Heart right ventricle (tissue), 16 donors: ENCODE measurements around the gene PRKCE. TPM values are rescaled to one million over a fixed set of nuclear protein-coding genes. Genes with fewer than 3 reads are reported as not detected.
A peak's percentile ranks its signal among the peaks of the same experiment; 100 is the strongest.

Source experiments
- ATAC-seq, 8 donors: fragments of 200-7000 bp; cut with Tn5 transposase; one replicate each; pipeline ENCODE4 v1.9.1; 2020; ENCODE audit warnings: mild to moderate bottlenecking in 8 of 8, moderate library complexity in 8 of 8, moderate number of reproducible peaks in 1 of 8
- DNase-seq, 2 donors: peaks; one replicate each; pipeline ENCODE4 v3.0.0-alpha.2; 2020
- H3K27ac ChIP-seq, 10 donors: fragments of 200-600 bp; sonication (generic) in 2 of 10; one replicate each; pipeline versions ENCODE4 v1.5.0 to v1.8.0; 2020 to 2022; ENCODE audit warnings: mild to moderate bottlenecking in 3 of 10
- H3K27me3 ChIP-seq, 7 donors: fragments of 200-600 bp; one replicate each; pipeline ENCODE4 v1.8.0; 2021 to 2022; ENCODE audit warnings: mild to moderate bottlenecking in 2 of 7
- H3K36me3 ChIP-seq, 9 donors: fragments of 200-600 bp; sonication (generic) in 1 of 9; one replicate each; pipeline versions ENCODE4 v1.5.0 to v1.8.0; 2020 to 2022; ENCODE audit warnings: mild to moderate bottlenecking in 2 of 9
- H3K4me1 ChIP-seq, 9 donors: fragments of 200-600 bp; sonication (generic) in 1 of 9; one replicate each; pipeline versions ENCODE4 v1.5.0 to v1.8.0; 2020 to 2022; ENCODE audit warnings: mild to moderate bottlenecking in 4 of 9
- H3K4me3 ChIP-seq, 10 donors: fragments of 200-600 bp; sonication (generic) in 2 of 10; one replicate each; pipeline versions ENCODE4 v1.5.0 to v1.8.0; 2020 to 2022; ENCODE audit warnings: mild to moderate bottlenecking in 7 of 10, moderate library complexity in 2 of 10
- H3K9me3 ChIP-seq, 11 donors: fragments of 200-600 bp in 10 of 11; sonication (generic) in 2 of 11; one replicate each; pipeline versions ENCODE4 v1.5.0 to v1.8.0; 2013 to 2022; ENCODE audit warnings: mild to moderate bottlenecking in 2 of 11, control low read depth in 1 of 11, moderate library complexity in 1 of 11
- CTCF ChIP-seq, 9 donors: fragments of 200-600 bp; sonication (generic) in 2 of 9; IDR thresholded peaks; one replicate each; pipeline versions ENCODE4 v1.5.0 to v1.8.0; 2021 to 2022; ENCODE audit warnings: antibody characterized with exemption in 9 of 9, mild to moderate bottlenecking in 5 of 9, moderate library complexity in 1 of 9
- WGBS, 2 donors: extraction: QIAGEN DNeasy Blood & Tissue Kit; methylation state at CpG; one replicate each; pipeline ENCODE4 v1.1.7; 2013; ENCODE audit warnings: inconsistent platforms in 1 of 2; 5-methylcytosine and 5-hydroxymethylcytosine counted together
- intact Hi-C, 10 donors: fragments of 100-400 bp; cut with DNase I; formaldehyde crosslinking; loops; one replicate each; pipeline versions ENCODE4 v1.11.1 to v1.14.2; 2022
- polyA plus RNA-seq, 2 donors: library from polyadenylated mRNA; stranded (reverse); fragments of 200-250 nt; gene quantifications; one replicate each; pipeline ENCODE4 v1.2.3, GENCODE V29; 2013
- total RNA-seq, 10 donors: library from RNA; stranded (reverse); fragmentation: NEBNext Ultra II Directional in 3 of 10; extraction: Animal tissue kit (Norgen Biotek cat#: 25700) in 3 of 10; gene quantifications; one replicate each; pipeline versions ENCODE4 v1.2.1 to v1.2.4, GENCODE V29; 2021 to 2023
- donor health status: Arrhythmogenic right ventricular cardiomyopathy.
- donor health status: ischemic (EF 13 %, LVEDD 7.1; RV severe dilation, severe dysfunction).
- donor health status: healthy with polysubstance abuse.
- donor health status: DM: no; HTN: yes; CAD: no.
- donor health status: DM: no; HTN: no; CAD: no.
- donor health status: ischemic (EF 25% LVEDD 6.9; RV normal size, moderate dysfunction).
- donor health status: ischemic (EF 25% LVEDD 5.7; RV mildly dilated, moderate dysfunction).
- donor health status: healthy.
- donor health status: DM: yes; HTN: yes; CAD: no.
- donor health status: Ischemic cardiomyopathy.
- donor health status: ischemic (EF 35%, LVEDD 5.7; RV mildly dilated, moderate dysfunction).
- donor health status: nonischemic (EF 11% LVEDD 7.7; RV severe dilation, severe dysfunction).
- donor health status: DM: yes; HTN: yes; CAD: no.
- donor health status: PGD.
- donor health status: ischemic (EF 29% LVEDD 5.4; RV normal size, mild dysfunction).
- donor health status: nonischemic (EF 23%, LVEDD 6.1; RV moderate dilation, normal function).

The PRKCE gene
- total and polyA plus RNA-seq, 12 donors, result 3.7 to 22.7 (median 16.7) TPM

GRCh38 chr2:45754131-45755010 is 102.9 kb downstream of the PRKCE start:
- Histone ChIP-seq H3K4me1 (peaks cover 0 to 28% (median 13%) of the 10 kb centered on the region in 9 donors), H3K36me3 (no peaks in the 10 kb centered on the region), H3K27ac (no peak overlapping the region), H3K4me3 (no peak overlapping the region), H3K9me3 (no peaks in the 10 kb centered on the region), H3K27me3 (no peaks in the 10 kb centered on the region)
- TF ChIP-seq CTCF (IDR thresholded peaks at IDR 0.05), result no peak
- ATAC-seq (no peak), DNase-seq (no peak)
- intact Hi-C loops, result no loop called here
- 77 to 85% methylated on average over 12 of the region's 12 CpGs for WGBS, 2 donors

- no peak for TF ChIP-seq CTCF (IDR thresholded peaks at IDR 0.05)
- Histone ChIP-seq H3K27me3 (no peaks in the 10 kb centered on the region), H3K4me3 (no peak overlapping the region), H3K36me3 (no peaks in the 10 kb centered on the region), H3K4me1 (peaks cover 0 to 33% (median 13%) of the 10 kb centered on the region in 9 donors), H3K9me3 (no peaks in the 10 kb centered on the region), H3K27ac (no peak overlapping the region)
- no peak for ATAC-seq
- intact Hi-C loops, result no loop called here
- DNase-seq, result no peak
- WGBS, 2 donors, result 89 to 92% methylated on average over 8 of the region's 8 CpGs
These were observed 104.3 kb downstream of the PRKCE start for GRCh38 chr2:45755585-45756335.

GRCh38 chr2:45758018-45758417 is 106.5 kb downstream of the PRKCE start:
- H3K4me3 ChIP-seq, result no peak overlapping the region
- intact Hi-C loops, result no loop called here
- no peaks in the 10 kb centered on the region for H3K27me3 ChIP-seq
- DNase-seq (no peak), ATAC-seq (no peak)
- H3K27ac ChIP-seq, result no peak overlapping the region
- TF ChIP-seq CTCF (IDR thresholded peaks at IDR 0.05), result no peak
- peaks cover 0 to 33% (median 14%) of the 10 kb centered on the region in 9 donors for H3K4me1 ChIP-seq
- H3K36me3 ChIP-seq, result no peaks in the 10 kb centered on the region
- 100% methylated on average over 1 of the region's 1 CpG for WGBS, 2 donors
- H3K9me3 ChIP-seq, result no peaks in the 10 kb centered on the region

GRCh38 chr2:45759310-45759851 is 107.9 kb downstream of the PRKCE start:
- Histone ChIP-seq H3K4me1 (peaks cover 0 to 27% (median 14%) of the 10 kb centered on the region in 9 donors), H3K4me3 (peak overlapping the region in 5 of 10 donors; percentile 4 to 35 (median 19)), H3K27me3 (no peaks in the 10 kb centered on the region), H3K27ac (peak overlapping the region in 6 of 10 donors; percentile 12 to 74 (median 47)), H3K9me3 (no peaks in the 10 kb centered on the region), H3K36me3 (no peaks in the 10 kb centered on the region)
- intact Hi-C loops, result no loop called here
- DNase-seq, result no peak
- no peak for TF ChIP-seq CTCF (IDR thresholded peaks at IDR 0.05)
- WGBS, 2 donors, result 40 to 46% methylated on average over 15 of the region's 15 CpGs
- ATAC-seq, result peak; percentile 66 to 92 (median 82)
